D721Med (cell line): ENCODE measurements around the gene RMND5B.

Experiments used
- DNase-seq: peaks from one replicate; pipeline ENCODE4 v3.0.0; 2011; ENCODE audit warnings: low spot score; ENCODE audit not compliant: insufficient read length
- FAIRE-seq: peaks from 2 replicates; lab custom pipeline; 2011; peaks lifted over from hg19 to GRCh38; lab: Jason Lieb, UNC
- CTCF ChIP-seq: IDR thresholded peaks from 2 replicates; pipeline ENCODE4 v1.5.1; 2012; ENCODE audit warnings: mild to moderate bottlenecking, control low read depth; ENCODE audit not compliant: insufficient read depth; ENCODE audit errors: missing control alignments

RMND5B gene

GRCh38 chr5:178113841-178114324, 16.9 kb upstream of the RMND5B start:
- FAIRE-seq (no peak), DNase-seq (no peak)

GRCh38 chr5:178114325-178115135, 16.3 kb upstream of the RMND5B start:
- FAIRE-seq, result no peak
- no peak for TF ChIP-seq CTCF
- DNase-seq, result no peak

More at GRCh38 chr5:178113841-178114324, 16.9 kb upstream of the RMND5B start:
- TF ChIP-seq CTCF, result no peak

GRCh38 chr5:178115136-178115813, 15.5 kb upstream of the RMND5B start:
- no peak for FAIRE-seq
- no peak for DNase-seq

GRCh38 chr5:178115814-178116142, 15.0 kb upstream of the RMND5B start:
- TF ChIP-seq CTCF, result no peak
- DNase-seq (no peak), FAIRE-seq (no peak)

More at GRCh38 chr5:178115136-178115813, 15.5 kb upstream of the RMND5B start:
- TF ChIP-seq CTCF, result no peak

GRCh38 chr5:178116143-178116885, 14.5 kb upstream of the RMND5B start:
- no peak for FAIRE-seq
- DNase-seq, result no peak

More at GRCh38 chr5:178116143-178116885, 14.5 kb upstream of the RMND5B start:
- no peak for TF ChIP-seq CTCF
